ENCODE measurements around the gene SLC5A9.

DNA sequence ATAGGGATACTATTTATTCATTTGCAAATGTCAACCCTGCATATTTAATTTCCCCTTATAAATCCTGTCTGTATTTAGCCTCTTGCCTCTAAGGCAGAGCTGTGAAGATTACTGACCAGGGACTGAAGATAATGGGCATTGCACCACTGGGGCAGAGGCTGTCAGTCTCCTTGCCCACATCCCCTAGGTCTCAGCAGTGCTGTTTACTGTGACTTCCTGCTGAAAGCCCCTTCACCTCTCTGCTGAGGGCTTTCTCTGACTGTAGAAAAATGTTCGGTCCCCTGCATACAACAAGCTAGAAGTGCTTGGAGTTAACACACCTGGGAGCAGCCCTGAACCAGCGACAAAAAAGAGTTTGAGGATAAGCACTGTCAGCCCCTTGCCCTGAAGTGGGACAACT, 28.8 kb downstream of the SLC5A9 start:
- TF ChIP-seq, protein P1, sequence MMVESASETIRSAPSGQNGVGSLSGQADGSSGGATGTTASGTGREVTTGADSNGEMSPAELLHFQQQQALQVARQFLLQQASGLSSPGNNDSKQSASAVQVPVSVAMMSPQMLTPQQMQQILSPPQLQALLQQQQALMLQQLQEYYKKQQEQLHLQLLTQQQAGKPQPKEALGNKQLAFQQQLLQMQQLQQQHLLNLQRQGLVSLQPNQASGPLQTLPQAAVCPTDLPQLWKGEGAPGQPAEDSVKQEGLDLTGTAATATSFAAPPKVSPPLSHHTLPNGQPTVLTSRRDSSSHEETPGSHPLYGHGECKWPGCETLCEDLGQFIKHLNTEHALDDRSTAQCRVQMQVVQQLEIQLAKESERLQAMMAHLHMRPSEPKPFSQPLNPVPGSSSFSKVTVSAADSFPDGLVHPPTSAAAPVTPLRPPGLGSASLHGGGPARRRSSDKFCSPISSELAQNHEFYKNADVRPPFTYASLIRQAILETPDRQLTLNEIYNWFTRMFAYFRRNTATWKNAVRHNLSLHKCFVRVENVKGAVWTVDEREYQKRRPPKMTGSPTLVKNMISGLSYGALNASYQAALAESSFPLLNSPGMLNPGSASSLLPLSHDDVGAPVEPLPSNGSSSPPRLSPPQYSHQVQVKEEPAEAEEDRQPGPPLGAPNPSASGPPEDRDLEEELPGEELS (CRISPR knock-in tag; IDR thresholded peaks at IDR 0.05; ENCODE audit: borderline replicate concordance) = no peak
- TF ChIP-seq, protein P2, sequence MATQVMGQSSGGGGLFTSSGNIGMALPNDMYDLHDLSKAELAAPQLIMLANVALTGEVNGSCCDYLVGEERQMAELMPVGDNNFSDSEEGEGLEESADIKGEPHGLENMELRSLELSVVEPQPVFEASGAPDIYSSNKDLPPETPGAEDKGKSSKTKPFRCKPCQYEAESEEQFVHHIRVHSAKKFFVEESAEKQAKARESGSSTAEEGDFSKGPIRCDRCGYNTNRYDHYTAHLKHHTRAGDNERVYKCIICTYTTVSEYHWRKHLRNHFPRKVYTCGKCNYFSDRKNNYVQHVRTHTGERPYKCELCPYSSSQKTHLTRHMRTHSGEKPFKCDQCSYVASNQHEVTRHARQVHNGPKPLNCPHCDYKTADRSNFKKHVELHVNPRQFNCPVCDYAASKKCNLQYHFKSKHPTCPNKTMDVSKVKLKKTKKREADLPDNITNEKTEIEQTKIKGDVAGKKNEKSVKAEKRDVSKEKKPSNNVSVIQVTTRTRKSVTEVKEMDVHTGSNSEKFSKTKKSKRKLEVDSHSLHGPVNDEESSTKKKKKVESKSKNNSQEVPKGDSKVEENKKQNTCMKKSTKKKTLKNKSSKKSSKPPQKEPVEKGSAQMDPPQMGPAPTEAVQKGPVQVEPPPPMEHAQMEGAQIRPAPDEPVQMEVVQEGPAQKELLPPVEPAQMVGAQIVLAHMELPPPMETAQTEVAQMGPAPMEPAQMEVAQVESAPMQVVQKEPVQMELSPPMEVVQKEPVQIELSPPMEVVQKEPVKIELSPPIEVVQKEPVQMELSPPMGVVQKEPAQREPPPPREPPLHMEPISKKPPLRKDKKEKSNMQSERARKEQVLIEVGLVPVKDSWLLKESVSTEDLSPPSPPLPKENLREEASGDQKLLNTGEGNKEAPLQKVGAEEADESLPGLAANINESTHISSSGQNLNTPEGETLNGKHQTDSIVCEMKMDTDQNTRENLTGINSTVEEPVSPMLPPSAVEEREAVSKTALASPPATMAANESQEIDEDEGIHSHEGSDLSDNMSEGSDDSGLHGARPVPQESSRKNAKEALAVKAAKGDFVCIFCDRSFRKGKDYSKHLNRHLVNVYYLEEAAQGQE (IDR thresholded peaks at IDR 0.05; ENCODE audit: borderline replicate concordance) = no peak
- TF ChIP-seq, protein P2 (CRISPR knock-in tag; IDR thresholded peaks at IDR 0.05; ENCODE audit: low read depth) = no peak
- no peak for TF ChIP-seq ZBTB7A (IDR thresholded peaks at IDR 0.05; ENCODE audit: borderline replicate concordance, control insufficient read depth, low read depth, low read length)
- TF ChIP-seq SRSF7 (optimal IDR thresholded peaks at IDR 0.05; ENCODE audit: low read depth, low read length) = no peak
- TF ChIP-seq, protein P3, sequence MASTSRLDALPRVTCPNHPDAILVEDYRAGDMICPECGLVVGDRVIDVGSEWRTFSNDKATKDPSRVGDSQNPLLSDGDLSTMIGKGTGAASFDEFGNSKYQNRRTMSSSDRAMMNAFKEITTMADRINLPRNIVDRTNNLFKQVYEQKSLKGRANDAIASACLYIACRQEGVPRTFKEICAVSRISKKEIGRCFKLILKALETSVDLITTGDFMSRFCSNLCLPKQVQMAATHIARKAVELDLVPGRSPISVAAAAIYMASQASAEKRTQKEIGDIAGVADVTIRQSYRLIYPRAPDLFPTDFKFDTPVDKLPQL (IDR thresholded peaks at IDR 0.05; ENCODE audit: extremely low read depth, insufficient read length) = no peak
- TF ChIP-seq, protein P4, sequence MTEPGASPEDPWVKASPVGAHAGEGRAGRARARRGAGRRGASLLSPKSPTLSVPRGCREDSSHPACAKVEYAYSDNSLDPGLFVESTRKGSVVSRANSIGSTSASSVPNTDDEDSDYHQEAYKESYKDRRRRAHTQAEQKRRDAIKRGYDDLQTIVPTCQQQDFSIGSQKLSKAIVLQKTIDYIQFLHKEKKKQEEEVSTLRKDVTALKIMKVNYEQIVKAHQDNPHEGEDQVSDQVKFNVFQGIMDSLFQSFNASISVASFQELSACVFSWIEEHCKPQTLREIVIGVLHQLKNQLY (CRISPR knock-in tag; conservative IDR thresholded peaks at IDR 0.05) = no peak
- TF ChIP-seq, protein P5, sequence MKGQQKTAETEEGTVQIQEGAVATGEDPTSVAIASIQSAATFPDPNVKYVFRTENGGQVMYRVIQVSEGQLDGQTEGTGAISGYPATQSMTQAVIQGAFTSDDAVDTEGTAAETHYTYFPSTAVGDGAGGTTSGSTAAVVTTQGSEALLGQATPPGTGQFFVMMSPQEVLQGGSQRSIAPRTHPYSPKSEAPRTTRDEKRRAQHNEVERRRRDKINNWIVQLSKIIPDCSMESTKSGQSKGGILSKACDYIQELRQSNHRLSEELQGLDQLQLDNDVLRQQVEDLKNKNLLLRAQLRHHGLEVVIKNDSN (CRISPR knock-in tag; IDR thresholded peaks at IDR 0.05) = no peak
- TF ChIP-seq, protein P6, sequence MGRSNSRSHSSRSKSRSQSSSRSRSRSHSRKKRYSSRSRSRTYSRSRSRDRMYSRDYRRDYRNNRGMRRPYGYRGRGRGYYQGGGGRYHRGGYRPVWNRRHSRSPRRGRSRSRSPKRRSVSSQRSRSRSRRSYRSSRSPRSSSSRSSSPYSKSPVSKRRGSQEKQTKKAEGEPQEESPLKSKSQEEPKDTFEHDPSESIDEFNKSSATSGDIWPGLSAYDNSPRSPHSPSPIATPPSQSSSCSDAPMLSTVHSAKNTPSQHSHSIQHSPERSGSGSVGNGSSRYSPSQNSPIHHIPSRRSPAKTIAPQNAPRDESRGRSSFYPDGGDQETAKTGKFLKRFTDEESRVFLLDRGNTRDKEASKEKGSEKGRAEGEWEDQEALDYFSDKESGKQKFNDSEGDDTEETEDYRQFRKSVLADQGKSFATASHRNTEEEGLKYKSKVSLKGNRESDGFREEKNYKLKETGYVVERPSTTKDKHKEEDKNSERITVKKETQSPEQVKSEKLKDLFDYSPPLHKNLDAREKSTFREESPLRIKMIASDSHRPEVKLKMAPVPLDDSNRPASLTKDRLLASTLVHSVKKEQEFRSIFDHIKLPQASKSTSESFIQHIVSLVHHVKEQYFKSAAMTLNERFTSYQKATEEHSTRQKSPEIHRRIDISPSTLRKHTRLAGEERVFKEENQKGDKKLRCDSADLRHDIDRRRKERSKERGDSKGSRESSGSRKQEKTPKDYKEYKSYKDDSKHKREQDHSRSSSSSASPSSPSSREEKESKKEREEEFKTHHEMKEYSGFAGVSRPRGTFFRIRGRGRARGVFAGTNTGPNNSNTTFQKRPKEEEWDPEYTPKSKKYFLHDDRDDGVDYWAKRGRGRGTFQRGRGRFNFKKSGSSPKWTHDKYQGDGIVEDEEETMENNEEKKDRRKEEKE (IDR thresholded peaks at IDR 0.05; ENCODE audit: borderline replicate concordance in 1 of 2, control insufficient read depth in 1 of 2, low read depth in 2 of 2, low read length in 1 of 2) = no peak
- no peak for TF ChIP-seq DPF2 (IDR thresholded peaks at IDR 0.05)
- TF ChIP-seq, protein P7, sequence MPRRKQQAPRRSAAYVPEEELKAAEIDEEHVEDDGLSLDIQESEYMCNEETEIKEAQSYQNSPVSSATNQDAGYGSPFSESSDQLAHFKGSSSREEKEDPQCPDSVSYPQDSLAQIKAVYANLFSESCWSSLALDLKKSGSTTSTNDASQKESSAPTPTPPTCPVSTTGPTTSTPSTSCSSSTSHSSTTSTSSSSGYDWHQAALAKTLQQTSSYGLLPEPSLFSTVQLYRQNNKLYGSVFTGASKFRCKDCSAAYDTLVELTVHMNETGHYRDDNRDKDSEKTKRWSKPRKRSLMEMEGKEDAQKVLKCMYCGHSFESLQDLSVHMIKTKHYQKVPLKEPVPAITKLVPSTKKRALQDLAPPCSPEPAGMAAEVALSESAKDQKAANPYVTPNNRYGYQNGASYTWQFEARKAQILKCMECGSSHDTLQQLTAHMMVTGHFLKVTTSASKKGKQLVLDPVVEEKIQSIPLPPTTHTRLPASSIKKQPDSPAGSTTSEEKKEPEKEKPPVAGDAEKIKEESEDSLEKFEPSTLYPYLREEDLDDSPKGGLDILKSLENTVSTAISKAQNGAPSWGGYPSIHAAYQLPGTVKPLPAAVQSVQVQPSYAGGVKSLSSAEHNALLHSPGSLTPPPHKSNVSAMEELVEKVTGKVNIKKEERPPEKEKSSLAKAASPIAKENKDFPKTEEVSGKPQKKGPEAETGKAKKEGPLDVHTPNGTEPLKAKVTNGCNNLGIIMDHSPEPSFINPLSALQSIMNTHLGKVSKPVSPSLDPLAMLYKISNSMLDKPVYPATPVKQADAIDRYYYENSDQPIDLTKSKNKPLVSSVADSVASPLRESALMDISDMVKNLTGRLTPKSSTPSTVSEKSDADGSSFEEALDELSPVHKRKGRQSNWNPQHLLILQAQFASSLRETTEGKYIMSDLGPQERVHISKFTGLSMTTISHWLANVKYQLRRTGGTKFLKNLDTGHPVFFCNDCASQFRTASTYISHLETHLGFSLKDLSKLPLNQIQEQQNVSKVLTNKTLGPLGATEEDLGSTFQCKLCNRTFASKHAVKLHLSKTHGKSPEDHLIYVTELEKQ (CRISPR knock-in tag; IDR thresholded peaks at IDR 0.05) = no peak
- TF ChIP-seq PHB (CRISPR knock-in tag; IDR thresholded peaks at IDR 0.05) = no peak
- TF ChIP-seq POLR2AphosphoS5 (IDR thresholded peaks at IDR 0.05; ENCODE audit: control insufficient read depth, insufficient read depth, low read depth, low read length) = no peak
